Neural progenitor cell (in vitro differentiated cells): ENCODE data around the gene CLNK.

Source experiments
- CTCF ChIP-seq: fragments of 200-600 bp; sonication (generic); IDR thresholded peaks from 2 replicates; pipeline ENCODE4 v1.5.1; 2017; ENCODE audit warnings: antibody characterized with exemption, mild to moderate bottlenecking
- EZH2 ChIP-seq: fragments of 200-600 bp; sonication (generic); IDR thresholded peaks from 2 replicates; pipeline ENCODE4 v1.6.1; 2017; ENCODE audit warnings: antibody characterized with exemption, mild to moderate bottlenecking, moderate library complexity

DNA sequence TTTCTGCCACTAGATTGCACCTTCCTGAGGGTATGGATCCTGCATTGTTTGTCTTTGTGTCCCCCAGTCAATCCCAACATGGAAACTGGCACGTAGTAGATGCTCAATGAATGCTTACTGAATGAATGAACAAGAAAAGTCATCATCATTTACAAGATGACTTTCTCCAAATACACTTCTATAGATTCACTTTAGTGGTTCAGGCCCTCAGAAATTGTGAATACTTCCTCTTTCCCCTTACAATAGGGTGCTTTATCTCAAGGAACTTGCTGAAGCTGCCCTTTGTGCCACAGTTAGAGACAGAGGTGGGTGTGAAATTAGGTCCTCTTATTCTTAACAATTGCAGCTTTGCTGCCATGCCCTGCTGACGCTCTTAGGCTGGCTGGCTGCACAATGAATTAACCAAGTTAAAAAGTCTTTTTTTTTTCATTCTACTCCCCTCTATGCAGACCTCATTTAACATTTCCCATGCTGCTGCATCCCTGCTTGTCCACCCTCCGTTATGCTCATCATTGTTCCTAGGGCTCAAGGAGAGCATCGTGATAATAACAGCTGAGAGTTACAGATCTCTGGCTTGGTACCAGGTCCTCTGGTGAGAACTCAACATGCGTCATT, 119.3 kb downstream of the CLNK start:
- no peak for TF ChIP-seq CTCF
- TF ChIP-seq EZH2 = no peak
